ENCODE results near the gene GRM7.

GRCh38 chr3:7632305-7632704 is 771.4 kb downstream of the GRM7 start:
- TF ChIP-seq, protein P1, sequence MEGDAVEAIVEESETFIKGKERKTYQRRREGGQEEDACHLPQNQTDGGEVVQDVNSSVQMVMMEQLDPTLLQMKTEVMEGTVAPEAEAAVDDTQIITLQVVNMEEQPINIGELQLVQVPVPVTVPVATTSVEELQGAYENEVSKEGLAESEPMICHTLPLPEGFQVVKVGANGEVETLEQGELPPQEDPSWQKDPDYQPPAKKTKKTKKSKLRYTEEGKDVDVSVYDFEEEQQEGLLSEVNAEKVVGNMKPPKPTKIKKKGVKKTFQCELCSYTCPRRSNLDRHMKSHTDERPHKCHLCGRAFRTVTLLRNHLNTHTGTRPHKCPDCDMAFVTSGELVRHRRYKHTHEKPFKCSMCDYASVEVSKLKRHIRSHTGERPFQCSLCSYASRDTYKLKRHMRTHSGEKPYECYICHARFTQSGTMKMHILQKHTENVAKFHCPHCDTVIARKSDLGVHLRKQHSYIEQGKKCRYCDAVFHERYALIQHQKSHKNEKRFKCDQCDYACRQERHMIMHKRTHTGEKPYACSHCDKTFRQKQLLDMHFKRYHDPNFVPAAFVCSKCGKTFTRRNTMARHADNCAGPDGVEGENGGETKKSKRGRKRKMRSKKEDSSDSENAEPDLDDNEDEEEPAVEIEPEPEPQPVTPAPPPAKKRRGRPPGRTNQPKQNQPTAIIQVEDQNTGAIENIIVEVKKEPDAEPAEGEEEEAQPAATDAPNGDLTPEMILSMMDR (IDR thresholded peaks at IDR 0.05): no peak
- TF ChIP-seq EZH2phosphoT487 (IDR thresholded peaks at IDR 0.05) (no peak), EZH2 (IDR thresholded peaks at IDR 0.05) (no peak)

All from neural progenitor cell (in vitro differentiated cells).